Naive thymus-derived CD4-positive, alpha-beta T cell (primary cell): ENCODE data around the gene TNIK. TPM values are rescaled to one million over a fixed set of nuclear protein-coding genes. Genes with fewer than 3 reads are reported as not detected.
A peak's percentile ranks its signal among the peaks of the same experiment; 100 is the strongest.
"Not testable (repeated sequence)": the region's sequence is repeated elsewhere in the genome, so short reads cannot be mapped to it uniquely, and the experiment has no call there.

Experiments used
- ATAC-seq: fragments of 150-1000 bp; cut with Tn5 transposase; 2 replicates; pipeline ENCODE4 v1.10.0; 2021; ENCODE audit warnings: mild to moderate bottlenecking, moderate library complexity
- CTCF ChIA-PET: fragments of 350-600 bp; sonication (Branson Sonifier 250); formaldehyde crosslinking; loops from one replicate; lab custom pipeline; 2021; ENCODE audit warnings: antibody characterized with exemption; lab: Charles Lee
- POLR2A ChIA-PET: fragments of 350-600 bp; sonication (Branson Sonifier 250); formaldehyde crosslinking; loops from one replicate; lab custom pipeline; 2021; ENCODE audit warnings: antibody characterized with exemption, inconsistent platforms; lab: Charles Lee
- DNase-seq, 9 donors: peaks; one replicate each; pipeline versions ENCODE4 v3.0.0 to v3.0.0-alpha.2; 2020 to 2022; ENCODE audit warnings: mixed read lengths in 1 of 9
- H3K27ac ChIP-seq: one replicate; pipeline ENCODE4 v1.7.0; 2013; ENCODE audit warnings: mild to moderate bottlenecking, low read depth, low read length, moderate library complexity
- H3K27me3 ChIP-seq, 2 donors: one replicate each; pipeline ENCODE4 v1.7.0; 2013; ENCODE audit warnings: low read length in 2 of 2, mild to moderate bottlenecking in 2 of 2, moderate library complexity in 2 of 2; ENCODE audit not compliant: control insufficient read depth in 2 of 2, insufficient read depth in 2 of 2
- H3K36me3 ChIP-seq, 3 experiments: 1 replicate in 2 of 3; 2 replicates in 1 of 3; pipeline ENCODE4 v1.7.0; 2013; ENCODE audit warnings: low read length in 3 of 3, mild to moderate bottlenecking in 3 of 3, moderate library complexity in 1 of 3; ENCODE audit not compliant: insufficient read depth in 3 of 3, control insufficient read depth in 2 of 3
- H3K4me1 ChIP-seq, 2 donors: one replicate each; pipeline ENCODE4 v1.7.0; 2013; ENCODE audit warnings: low read length in 2 of 2, mild to moderate bottlenecking in 2 of 2, moderate library complexity in 1 of 2; ENCODE audit not compliant: control insufficient read depth in 2 of 2, insufficient read depth in 2 of 2
- H3K4me3 ChIP-seq: 2 replicates; pipeline ENCODE4 v1.7.0; 2013; ENCODE audit warnings: mild to moderate bottlenecking, low read length
- H3K9me3 ChIP-seq, 3 experiments: 1 replicate in 2 of 3; 2 replicates in 1 of 3; pipeline ENCODE4 v1.7.0; 2013; ENCODE audit warnings: low read length in 3 of 3; ENCODE audit not compliant: control insufficient read depth in 2 of 3
- H3K27ac Mint-ChIP-seq, 9 donors: one replicate each; pipeline ENCODE4 v1.8.0; 2020 to 2022; ENCODE audit warnings: mixed read lengths in 9 of 9, mild to moderate bottlenecking in 8 of 9, moderate library complexity in 5 of 9, inconsistent platforms in 2 of 9
- H3K27me3 Mint-ChIP-seq, 5 donors: one replicate each; pipeline ENCODE4 v1.8.0; 2021 to 2022; ENCODE audit warnings: mixed read lengths in 5 of 5, mild to moderate bottlenecking in 1 of 5
- H3K36me3 Mint-ChIP-seq, 5 donors: one replicate each; pipeline ENCODE4 v1.8.0; 2020 to 2022; ENCODE audit warnings: mixed read lengths in 5 of 5, mild to moderate bottlenecking in 3 of 5, inconsistent platforms in 1 of 5
- H3K4me1 Mint-ChIP-seq, 7 donors: one replicate each; pipeline ENCODE4 v1.8.0; 2020 to 2022; ENCODE audit warnings: mixed read lengths in 7 of 7, mild to moderate bottlenecking in 3 of 7, inconsistent platforms in 1 of 7
- H3K4me3 Mint-ChIP-seq, 10 donors: one replicate each; pipeline ENCODE4 v1.8.0; 2020 to 2022; ENCODE audit warnings: mild to moderate bottlenecking in 10 of 10, mixed read lengths in 10 of 10, moderate library complexity in 6 of 10, inconsistent platforms in 2 of 10
- H3K9me3 Mint-ChIP-seq, 11 donors: one replicate each; pipeline ENCODE4 v1.8.0; 2020 to 2022; ENCODE audit warnings: mixed read lengths in 11 of 11, mild to moderate bottlenecking in 4 of 11, inconsistent platforms in 1 of 11, moderate library complexity in 1 of 11
- intact Hi-C, 2 donors: fragments of 100-400 bp; cut with micrococcal nuclease; formaldehyde crosslinking; loops; one replicate each; pipeline ENCODE4 v1.15.1; 2023
- polyA plus RNA-seq, 2 donors: library from polyadenylated mRNA; unstranded; fragments of 300-500 nt; fragmentation: Illumina TruSeq; gene quantifications; one replicate each; pipeline ENCODE4 v1.2.3, GENCODE V29; 2021
- total RNA-seq, 6 experiments: library from RNA in 5 of 6; stranded (reverse) in 5 of 6; gene quantifications; 1 replicate in 5 of 6; 2 replicates in 1 of 6; pipeline ENCODE4 v1.2.3 and lab custom pipeline; 2021 to 2026

The TNIK gene
- total and polyA plus RNA-seq, 7 experiments from 2014 or later = 20.2 to 74.9 (median 66.3) TPM

GRCh38 chr3:171383206-171384018 lies 76.8 kb downstream of the TNIK start:
- no peaks in the 10 kb centered on the region for H3K9me3 ChIP-seq
- H3K27ac Mint-ChIP-seq = peak overlapping the region in 4 of 9 donors; percentile 10 to 35 (median 18)
- peaks cover 0 to 5% (median 0%) of the 10 kb centered on the region in 11 donors for H3K9me3 Mint-ChIP-seq
- no peaks in the 10 kb centered on the region for H3K36me3 ChIP-seq
- CTCF ChIA-PET = no interaction called here
- intact Hi-C loops = no loop called here
- no peak for DNase-seq
- H3K27me3 ChIP-seq = no peaks in the 10 kb centered on the region
- peaks cover 31 to 94% (median 87%) of the 10 kb centered on the region in 7 donors for H3K4me1 Mint-ChIP-seq
- peaks cover 4 to 13% of the 10 kb centered on the region in 2 donors for H3K4me1 ChIP-seq
- no peak for ATAC-seq
- no peaks in the 10 kb centered on the region for H3K27me3 Mint-ChIP-seq
- H3K36me3 Mint-ChIP-seq = peaks cover 0 to 16% (median 0%) of the 10 kb centered on the region in 5 donors
- POLR2A ChIA-PET = no interaction called here
- H3K4me3 Mint-ChIP-seq = peak overlapping the region in 1 of 10 donors; percentile 7
- no peak overlapping the region for H3K4me3 ChIP-seq
- H3K27ac ChIP-seq = no peak overlapping the region

- CTCF ChIA-PET = not testable (repeated sequence)
- POLR2A ChIA-PET = interaction anchor here (0.7 kb wide), 1 partner anchor 30 kb away, joined by 3 read pairs; no protein-coding TSS in a partner anchor
Observed at GRCh38 chr3:171382347-171382746, 77.9 kb downstream of the TNIK start.

GRCh38 chr3:171380711-171381425 lies 79.3 kb downstream of the TNIK start:
- Mint-ChIP-seq H3K4me3 (no peak overlapping the region), H3K9me3 (peaks cover 0 to 5% (median 0%) of the 10 kb centered on the region in 11 donors), H3K27me3 (no peaks in the 10 kb centered on the region), H3K27ac (peak overlapping the region in 2 of 9 donors; percentile 15 to 29), H3K4me1 (peaks cover 42 to 69% (median 64%) of the 10 kb centered on the region in 7 donors), H3K36me3 (peaks cover 0 to 12% (median 0%) of the 10 kb centered on the region in 5 donors)
- Histone ChIP-seq H3K27ac (no peak overlapping the region), H3K27me3 (no peaks in the 10 kb centered on the region), H3K9me3 (no peaks in the 10 kb centered on the region), H3K36me3 (no peaks in the 10 kb centered on the region), H3K4me1 (peaks cover 4 to 17% of the 10 kb centered on the region in 2 donors), H3K4me3 (no peak overlapping the region)
- ChIA-PET POLR2A (no interaction called here), CTCF (interaction anchor here (0.7 to 1.2 kb wide), 2 partner anchors 16 to 36 kb away, joined by 3 read pairs; no protein-coding TSS in a partner anchor)
- ATAC-seq (no peak), DNase-seq (no peak)
- intact Hi-C loops = no loop called here

More at GRCh38 chr3:171382347-171382746, 77.9 kb downstream of the TNIK start:
- DNase-seq, H3K27me3 Mint-ChIP-seq, H3K9me3 ChIP-seq, H3K27ac ChIP-seq, intact Hi-C loops, H3K9me3 Mint-ChIP-seq, H3K4me3 ChIP-seq, H3K27me3 ChIP-seq, H3K36me3 ChIP-seq, ATAC-seq: not testable (repeated sequence)
- Mint-ChIP-seq H3K27ac (peak overlapping the region in 1 of 9 donors; percentile 65), H3K36me3 (peaks cover 0 to 15% (median 0%) of the 10 kb centered on the region in 5 donors), H3K4me3 (peak overlapping the region in 1 of 10 donors; percentile 25), H3K4me1 (peaks cover 30 to 84% (median 77%) of the 10 kb centered on the region in 7 donors)
- peaks cover 4 to 13% of the 10 kb centered on the region in 2 donors for H3K4me1 ChIP-seq

GRCh38 chr3:171379961-171380483 lies 80.2 kb downstream of the TNIK start:
- ChIA-PET POLR2A (no interaction called here), CTCF (interaction anchor here (0.7 kb wide), 1 partner anchor 37 kb away, joined by 3 read pairs; no protein-coding TSS in a partner anchor)
- H3K27ac Mint-ChIP-seq = peak overlapping the region in 2 of 9 donors; percentile 29 to 38
- H3K36me3 Mint-ChIP-seq = peaks cover 0 to 7% (median 0%) of the 10 kb centered on the region in 5 donors
- no peaks in the 10 kb centered on the region for H3K9me3 ChIP-seq
- intact Hi-C loops = no loop called here
- H3K4me3 ChIP-seq = no peak overlapping the region
- H3K4me3 Mint-ChIP-seq = no peak overlapping the region
- DNase-seq (no peak), ATAC-seq (no peak)
- peaks cover 0 to 17% of the 10 kb centered on the region in 2 donors for H3K4me1 ChIP-seq
- no peaks in the 10 kb centered on the region for H3K36me3 ChIP-seq
- H3K27me3 Mint-ChIP-seq = no peaks in the 10 kb centered on the region
- H3K4me1 Mint-ChIP-seq = peaks cover 45 to 61% (median 57%) of the 10 kb centered on the region in 7 donors
- H3K27ac ChIP-seq = no peak overlapping the region
- peaks cover 0 to 5% (median 0%) of the 10 kb centered on the region in 11 donors for H3K9me3 Mint-ChIP-seq
- no peaks in the 10 kb centered on the region for H3K27me3 ChIP-seq

GRCh38 chr3:171379281-171379680 lies 80.9 kb downstream of the TNIK start:
- no peaks in the 10 kb centered on the region for H3K27me3 Mint-ChIP-seq
- Histone ChIP-seq H3K4me1 (peaks cover 0 to 16% of the 10 kb centered on the region in 2 donors), H3K9me3 (no peaks in the 10 kb centered on the region), H3K27ac (no peak overlapping the region), H3K4me3 (no peak overlapping the region), H3K27me3 (no peaks in the 10 kb centered on the region), H3K36me3 (no peaks in the 10 kb centered on the region)
- peaks cover 0 to 5% (median 0%) of the 10 kb centered on the region in 5 donors for H3K36me3 Mint-ChIP-seq
- peak overlapping the region in 1 of 10 donors; percentile 9 for H3K4me3 Mint-ChIP-seq
- CTCF ChIA-PET = no interaction called here
- no peak for DNase-seq
- no peak for ATAC-seq
- peaks cover 0 to 4% (median 0%) of the 10 kb centered on the region in 11 donors for H3K9me3 Mint-ChIP-seq
- no peak overlapping the region for H3K27ac Mint-ChIP-seq
- intact Hi-C loops = no loop called here
- peaks cover 41 to 53% (median 50%) of the 10 kb centered on the region in 7 donors for H3K4me1 Mint-ChIP-seq
- POLR2A ChIA-PET = interaction anchor here (0.7 kb wide), 1 partner anchor 35 kb away, joined by 3 read pairs; no protein-coding TSS in a partner anchor

GRCh38 chr3:171378586-171378985 lies 81.6 kb downstream of the TNIK start:
- Histone ChIP-seq H3K4me3 (no peak overlapping the region), H3K27ac (no peak overlapping the region), H3K36me3 (no peaks in the 10 kb centered on the region), H3K27me3 (no peaks in the 10 kb centered on the region), H3K4me1 (peaks cover 0 to 9% of the 10 kb centered on the region in 2 donors), H3K9me3 (no peaks in the 10 kb centered on the region)
- no peaks in the 10 kb centered on the region for H3K27me3 Mint-ChIP-seq
- peaks cover 35 to 46% (median 43%) of the 10 kb centered on the region in 7 donors for H3K4me1 Mint-ChIP-seq
- CTCF ChIA-PET = no interaction called here
- no peaks in the 10 kb centered on the region for H3K9me3 Mint-ChIP-seq
- no peak overlapping the region for H3K4me3 Mint-ChIP-seq
- POLR2A ChIA-PET = no interaction called here
- H3K36me3 Mint-ChIP-seq = peaks cover 0 to 4% (median 0%) of the 10 kb centered on the region in 5 donors
- ATAC-seq (no peak), DNase-seq (no peak)
- H3K27ac Mint-ChIP-seq = no peak overlapping the region
- intact Hi-C loops = no loop called here
